Calu3 (cell line): ENCODE data around the gene SNURF. TPM values are rescaled to one million over a fixed set of nuclear protein-coding genes. Genes with fewer than 3 reads are reported as not detected.

Experiments
- BruUV-seq: library from RNA; stranded (reverse); fragments of 400-500 nt; replicated peaks from 2 replicates; lab custom pipeline; 2021; lab: Mats Ljungman, UMichigan
- CTCF ChIA-PET: fragments of 300-600 bp; sonication (Branson Sonifier 250); formaldehyde crosslinking; loops from one replicate; lab custom pipeline; 2022; ENCODE audit warnings: antibody characterized with exemption; lab: Charles Lee
- DNase-seq: peaks from one replicate; pipeline ENCODE4 v3.0.0; 2022
- H3K27ac Mint-ChIP-seq: one replicate; pipeline ENCODE4 v1.8.0; 2022; ENCODE audit warnings: mixed read lengths; ENCODE audit not compliant: unreplicated experiment
- H3K27me3 Mint-ChIP-seq: one replicate; pipeline ENCODE4 v1.8.0; 2022; ENCODE audit warnings: mixed read lengths; ENCODE audit not compliant: unreplicated experiment
- H3K36me3 Mint-ChIP-seq: one replicate; pipeline ENCODE4 v1.8.0; 2022; ENCODE audit warnings: mild to moderate bottlenecking, moderate library complexity, mixed read lengths; ENCODE audit not compliant: insufficient read depth, unreplicated experiment
- H3K4me1 Mint-ChIP-seq: one replicate; pipeline ENCODE4 v1.8.0; 2022; ENCODE audit warnings: mild to moderate bottlenecking, low read depth, mixed read lengths; ENCODE audit not compliant: unreplicated experiment
- H3K4me3 Mint-ChIP-seq: one replicate; pipeline ENCODE4 v1.8.0; 2022; ENCODE audit warnings: mild to moderate bottlenecking, low read depth, moderate library complexity, mixed read lengths; ENCODE audit not compliant: unreplicated experiment
- H3K9me3 Mint-ChIP-seq: one replicate; pipeline ENCODE4 v1.8.0; 2022; ENCODE audit warnings: low read depth, mixed read lengths; ENCODE audit not compliant: unreplicated experiment
- intact Hi-C: fragments of 100-400 bp; cut with micrococcal nuclease; formaldehyde crosslinking; loops from one replicate; pipeline ENCODE4 v1.10.0; 2022; ENCODE audit not compliant: unreplicated experiment
- total RNA-seq: library from RNA; stranded (reverse); gene quantifications from 2 replicates; pipeline ENCODE4 v1.2.3, GENCODE V29; 2022
- TF ChIP-seq, protein P1 (sequence below): fragments of 200-600 bp; IDR thresholded peaks from one replicate; pipeline ENCODE4 v1.8.0; 2022; ENCODE audit warnings: antibody characterized with exemption; ENCODE audit not compliant: unreplicated experiment

The SNURF gene
- total RNA-seq, 1 experiment from 2014 or later, result not detected

- Mint-ChIP-seq H3K36me3 (no peaks in the 10 kb centered on the region), H3K4me3 (no peak overlapping the region), H3K9me3 (no peaks in the 10 kb centered on the region), H3K27ac (no peak overlapping the region), H3K27me3 (no peaks in the 10 kb centered on the region), H3K4me1 (no peaks in the 10 kb centered on the region)
- CTCF ChIA-PET, result no interaction called here
- no peak for DNase-seq
- no TSS peak for BruUV-seq
- intact Hi-C loops, result no loop called here
- TF ChIP-seq, protein P1, sequence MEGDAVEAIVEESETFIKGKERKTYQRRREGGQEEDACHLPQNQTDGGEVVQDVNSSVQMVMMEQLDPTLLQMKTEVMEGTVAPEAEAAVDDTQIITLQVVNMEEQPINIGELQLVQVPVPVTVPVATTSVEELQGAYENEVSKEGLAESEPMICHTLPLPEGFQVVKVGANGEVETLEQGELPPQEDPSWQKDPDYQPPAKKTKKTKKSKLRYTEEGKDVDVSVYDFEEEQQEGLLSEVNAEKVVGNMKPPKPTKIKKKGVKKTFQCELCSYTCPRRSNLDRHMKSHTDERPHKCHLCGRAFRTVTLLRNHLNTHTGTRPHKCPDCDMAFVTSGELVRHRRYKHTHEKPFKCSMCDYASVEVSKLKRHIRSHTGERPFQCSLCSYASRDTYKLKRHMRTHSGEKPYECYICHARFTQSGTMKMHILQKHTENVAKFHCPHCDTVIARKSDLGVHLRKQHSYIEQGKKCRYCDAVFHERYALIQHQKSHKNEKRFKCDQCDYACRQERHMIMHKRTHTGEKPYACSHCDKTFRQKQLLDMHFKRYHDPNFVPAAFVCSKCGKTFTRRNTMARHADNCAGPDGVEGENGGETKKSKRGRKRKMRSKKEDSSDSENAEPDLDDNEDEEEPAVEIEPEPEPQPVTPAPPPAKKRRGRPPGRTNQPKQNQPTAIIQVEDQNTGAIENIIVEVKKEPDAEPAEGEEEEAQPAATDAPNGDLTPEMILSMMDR, result no peak
Observed at GRCh38 chr15:24948495-24948894, 6.3 kb upstream of the SNURF start.

GRCh38 chr15:24955531-24955921, 739 bp downstream of the SNURF start:
- intact Hi-C loops, result no loop called here
- TF ChIP-seq, protein P1, result no peak
- Mint-ChIP-seq H3K9me3 (no peaks in the 10 kb centered on the region), H3K27me3 (no peaks in the 10 kb centered on the region), H3K36me3 (no peaks in the 10 kb centered on the region), H3K4me1 (no peaks in the 10 kb centered on the region), H3K4me3 (no peak overlapping the region), H3K27ac (no peak overlapping the region)
- CTCF ChIA-PET, result no interaction called here
- DNase-seq, result no peak
- no TSS peak for BruUV-seq

GRCh38 chr15:24956111-24956838, 1.5 kb downstream of the SNURF start:
- Mint-ChIP-seq H3K9me3 (no peaks in the 10 kb centered on the region), H3K36me3 (no peaks in the 10 kb centered on the region), H3K4me1 (no peaks in the 10 kb centered on the region), H3K27me3 (no peaks in the 10 kb centered on the region), H3K27ac (no peak overlapping the region), H3K4me3 (no peak overlapping the region)
- TF ChIP-seq, protein P1, result no peak
- CTCF ChIA-PET, result no interaction called here
- DNase-seq, result no peak
- intact Hi-C loops, result no loop called here
- BruUV-seq, result no TSS peak

DNA sequence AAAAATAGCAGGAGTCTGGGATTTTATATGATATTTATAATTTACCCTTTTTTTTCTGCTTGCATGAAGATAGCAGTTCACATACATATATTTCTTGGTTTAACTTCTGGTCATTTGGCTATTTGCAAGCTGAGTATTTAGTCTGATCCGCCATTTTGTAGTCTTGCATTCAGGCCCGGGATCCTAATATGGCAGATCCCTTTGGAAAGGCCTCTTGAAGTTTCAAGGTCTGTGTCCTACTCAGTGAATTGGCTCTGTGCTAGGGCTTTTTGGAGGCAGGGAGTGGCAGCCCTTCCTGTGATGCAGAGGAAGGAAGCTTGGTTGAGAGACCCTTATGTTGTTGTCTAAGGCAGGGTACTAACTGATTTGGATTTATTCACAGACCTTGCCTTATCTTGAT, 2.9 kb downstream of the SNURF start:
- Mint-ChIP-seq H3K27me3 (no peaks in the 10 kb centered on the region), H3K36me3 (no peaks in the 10 kb centered on the region), H3K4me1 (no peaks in the 10 kb centered on the region), H3K4me3 (no peak overlapping the region), H3K9me3 (no peaks in the 10 kb centered on the region), H3K27ac (no peak overlapping the region)
- TF ChIP-seq, protein P1, result no peak
- intact Hi-C loops, result no loop called here
- BruUV-seq, result no TSS peak
- CTCF ChIA-PET, result no interaction called here
- no peak for DNase-seq
